Right ventricle myocardium inferior (tissue), 1 donor: Measurements from ENCODE around the gene CRYBG2. TPM values are rescaled to one million over a fixed set of nuclear protein-coding genes. Genes with fewer than 3 reads are reported as not detected.

Source experiments
- ATAC-seq: fragments of 200-7000 bp; cut with Tn5 transposase; one replicate; pipeline ENCODE4 v1.9.1; 2020; ENCODE audit warnings: mild to moderate bottlenecking, moderate library complexity
- DNase-seq: peaks from one replicate; pipeline ENCODE4 v3.0.0; 2021; ENCODE audit errors: missing footprints
- intact Hi-C: fragments of 100-400 bp; cut with DNase I; formaldehyde crosslinking; loops from one replicate; pipeline ENCODE4 v1.11.0; 2022
- total RNA-seq: library from RNA; stranded (reverse); fragmentation: NEBNext Ultra II Directional; extraction: Animal tissue kit (Norgen Biotek cat#: 25700); gene quantifications from one replicate; pipeline ENCODE4 v1.2.1, GENCODE V29; 2021
- donor health status: DM: no; HTN: yes; CAD: no; lungs with severe emphysema.

The CRYBG2 gene
- total RNA-seq, 1 donor from 2014 or later, result not detected

- intact Hi-C loops, result no loop called here
- no peak for DNase-seq
- ATAC-seq, result no peak
Observed at GRCh38 chr1:26354972-26355371, 1.0 kb upstream of the CRYBG2 start.

GRCh38 chr1:26353210-26353859, 595 bp downstream of the CRYBG2 start:
- ATAC-seq, result no peak
- DNase-seq, result no peak
- intact Hi-C loops, result no loop called here

GRCh38 chr1:26352338-26352679, 1.6 kb downstream of the CRYBG2 start:
- ATAC-seq, result no peak
- intact Hi-C loops, result no loop called here
- DNase-seq, result no peak

GRCh38 chr1:26351590-26352337, 2.2 kb downstream of the CRYBG2 start:
- ATAC-seq (no peak), DNase-seq (no peak)
- intact Hi-C loops, result no loop called here

- ATAC-seq, result no peak
- DNase-seq, result no peak
- intact Hi-C loops, result no loop called here
Observed at GRCh38 chr1:26350701-26351589, 3.0 kb downstream of the CRYBG2 start.

GRCh38 chr1:26350343-26350700, 3.6 kb downstream of the CRYBG2 start:
- ATAC-seq, result no peak
- DNase-seq, result no peak
- intact Hi-C loops, result no loop called here

GRCh38 chr1:26349877-26350244, 4.1 kb downstream of the CRYBG2 start:
- intact Hi-C loops, result no loop called here
- DNase-seq, result no peak
- no peak for ATAC-seq

- intact Hi-C loops, result no loop called here
- ATAC-seq (no peak), DNase-seq (no peak)
Observed at GRCh38 chr1:26349188-26349876, 4.6 kb downstream of the CRYBG2 start.

- ATAC-seq (no peak), DNase-seq (no peak)
- intact Hi-C loops, result no loop called here
Observed at GRCh38 chr1:26346274-26347033, 7.5 kb downstream of the CRYBG2 start.

- intact Hi-C loops, result no loop called here
Observed at GRCh38 chr1:26345718-26346117, 8.2 kb downstream of the CRYBG2 start.

GRCh38 chr1:26344147-26344920, 9.6 kb downstream of the CRYBG2 start:
- intact Hi-C loops, result no loop called here
- ATAC-seq, result no peak
- DNase-seq, result peak; percentile 67

More at GRCh38 chr1:26345718-26346117, 8.2 kb downstream of the CRYBG2 start:
- no peak for ATAC-seq
- no peak for DNase-seq

GRCh38 chr1:26340047-26340481, 13.9 kb downstream of the CRYBG2 start:
- intact Hi-C loops, result no loop called here
- DNase-seq (no peak), ATAC-seq (no peak)

GRCh38 chr1:26338670-26339069, 15.3 kb downstream of the CRYBG2 start:
- DNase-seq (no peak), ATAC-seq (no peak)
- intact Hi-C loops, result no loop called here

GRCh38 chr1:26337625-26338024, 16.3 kb downstream of the CRYBG2 start:
- DNase-seq, result no peak
- no peak for ATAC-seq
- intact Hi-C loops, result no loop called here

- intact Hi-C loops, result no loop called here
- ATAC-seq, result no peak
- DNase-seq, result no peak
Observed at GRCh38 chr1:26337206-26337535, 16.8 kb downstream of the CRYBG2 start.

- peak; percentile 63 for ATAC-seq
- peak; percentile 92 for DNase-seq
- intact Hi-C loops, result no loop called here
Observed at GRCh38 chr1:26336477-26337205, 17.3 kb downstream of the CRYBG2 start.

GRCh38 chr1:26335774-26336476, 18.0 kb downstream of the CRYBG2 start:
- intact Hi-C loops, result no loop called here
- no peak for ATAC-seq
- DNase-seq, result no peak
